GM23338 (cell line): Measurements from ENCODE around the gene DCAF6. TPM values are rescaled to one million over a fixed set of nuclear protein-coding genes. Genes with fewer than 3 reads are reported as not detected.

Source experiments
- ATAC-seq: fragments of 200-7000 bp; cut with Tn5 transposase; 3 replicates; pipeline ENCODE4 v1.9.1; 2020
- DNase-seq: peaks from one replicate; pipeline ENCODE4 v3.0.0-alpha.2; 2015; ENCODE audit warnings: low spot score
- H2AFZ ChIP-seq: fragments of 200-600 bp; sonication (generic); 2 replicates; pipeline ENCODE4 v1.8.0; 2016; ENCODE audit warnings: antibody characterized with exemption, mild to moderate bottlenecking, moderate library complexity
- H3F3A ChIP-seq: fragments of 200-600 bp; sonication (generic); replicated peaks from 2 replicates; pipeline ENCODE4 v1.8.0; 2017; ENCODE audit warnings: antibody characterized with exemption, mixed run types, low read depth
- H3K27ac ChIP-seq: fragments of 200-600 bp; sonication (generic); 2 replicates; pipeline ENCODE4 v1.6.1; 2016; ENCODE audit warnings: low read depth
- H3K27me3 ChIP-seq: fragments of 200-600 bp; sonication (generic); 2 replicates; pipeline ENCODE4 v1.8.0; 2016; ENCODE audit warnings: mild to moderate bottlenecking, mixed run types, moderate library complexity; ENCODE audit not compliant: insufficient read depth
- H3K36me3 ChIP-seq: fragments of 200-600 bp; sonication (generic); 2 replicates; pipeline ENCODE4 v1.8.0; 2016; ENCODE audit warnings: mild to moderate bottlenecking; ENCODE audit not compliant: insufficient read depth
- H3K4me1 ChIP-seq: fragments of 200-600 bp; sonication (generic); 2 replicates; pipeline ENCODE4 v1.8.0; 2016; ENCODE audit warnings: mild to moderate bottlenecking, moderate library complexity; ENCODE audit not compliant: insufficient read depth
- H3K4me2 ChIP-seq: fragments of 200-600 bp; sonication (generic); 2 replicates; pipeline ENCODE4 v1.7.1; 2017; ENCODE audit warnings: mixed run types
- H3K4me3 ChIP-seq: fragments of 200-600 bp; sonication (generic); 2 replicates; pipeline ENCODE4 v1.6.1; 2016; ENCODE audit warnings: mixed run types
- H3K79me2 ChIP-seq: fragments of 200-600 bp; sonication (generic); replicated peaks from 2 replicates; pipeline ENCODE4 v1.8.0; 2017; ENCODE audit warnings: mild to moderate bottlenecking; ENCODE audit not compliant: insufficient read depth
- H3K9me2 ChIP-seq: fragments of 200-600 bp; sonication (generic); 2 replicates; pipeline ENCODE4 v1.8.0; 2017; ENCODE audit not compliant: insufficient read depth
- H4K20me1 ChIP-seq: fragments of 200-600 bp; sonication (generic); replicated peaks from 2 replicates; pipeline ENCODE4 v1.8.0; 2017; ENCODE audit warnings: mild to moderate bottlenecking; ENCODE audit not compliant: insufficient read depth
- H3K27ac Mint-ChIP-seq: 2 replicates; pipeline ENCODE4 v1.8.0; 2020; ENCODE audit warnings: inconsistent platforms, mild to moderate bottlenecking, moderate library complexity, mixed read lengths
- H3K27me3 Mint-ChIP-seq: 3 replicates; pipeline ENCODE4 v1.8.0; 2022; ENCODE audit warnings: low read depth, mild to moderate bottlenecking, moderate library complexity, mixed read lengths, inconsistent platforms; ENCODE audit not compliant: insufficient read depth, poor library complexity
- H3K36me3 Mint-ChIP-seq: 3 replicates; pipeline ENCODE4 v1.8.0; 2021; ENCODE audit warnings: low read depth, mild to moderate bottlenecking, inconsistent platforms, moderate library complexity, mixed read lengths
- H3K4me1 Mint-ChIP-seq: 3 replicates; pipeline ENCODE4 v1.8.0; 2020; ENCODE audit warnings: mild to moderate bottlenecking, inconsistent platforms, mixed read lengths
- H3K4me3 Mint-ChIP-seq: 3 replicates; pipeline ENCODE4 v1.8.0; 2021; ENCODE audit warnings: moderate library complexity, mild to moderate bottlenecking, inconsistent platforms, mixed read lengths
- H3K9me3 Mint-ChIP-seq: 3 replicates; pipeline ENCODE4 v1.8.0; 2020; ENCODE audit warnings: moderate library complexity, mild to moderate bottlenecking, inconsistent platforms, mixed read lengths
- CREB1 ChIP-seq: fragments of 250-450 bp; sonication (Bioruptor Pico); IDR thresholded peaks from 2 replicates; pipeline ENCODE4 v1.5.0; 2020; ENCODE audit warnings: low read depth, mild to moderate bottlenecking, moderate library complexity
- EZH2phosphoT487 ChIP-seq: fragments of 200-600 bp; sonication (generic); IDR thresholded peaks from one replicate; pipeline ENCODE4 v1.8.1; 2018; ENCODE audit warnings: antibody characterized with exemption; ENCODE audit not compliant: unreplicated experiment
- JUNB ChIP-seq: IDR thresholded peaks from one replicate; pipeline ENCODE4 v1.6.1; 2016; ENCODE audit warnings: antibody characterized with exemption; ENCODE audit not compliant: unreplicated experiment
- STAT1 ChIP-seq: IDR thresholded peaks from one replicate; pipeline ENCODE4 v1.6.1; 2016; ENCODE audit warnings: antibody characterized with exemption; ENCODE audit not compliant: unreplicated experiment
- ZNF114 ChIP-seq: fragments of 250-450 bp; sonication (Bioruptor Pico); IDR thresholded peaks from 2 replicates; pipeline ENCODE4 v1.5.0; 2020; ENCODE audit warnings: mild to moderate bottlenecking, moderate library complexity
- ZNF331 ChIP-seq: fragments of 250-450 bp; sonication (Bioruptor Pico); IDR thresholded peaks from 2 replicates; pipeline ENCODE4 v1.5.0; 2020; ENCODE audit warnings: low read depth, mild to moderate bottlenecking, moderate library complexity
- polyA plus RNA-seq: library from polyadenylated mRNA; unstranded; fragments of >200 nt; fragmentation: Nextera tagmentation; extraction: Ambion mirVana; gene quantifications from 2 replicates; pipeline ENCODE4 v1.2.1, GENCODE V29; 2016
- total RNA-seq: library from RNA; depleted of rRNA; stranded (reverse); fragments of >200 nt; shearing (Covaris generic); gene quantifications from 2 replicates; pipeline ENCODE4 v1.2.3, GENCODE V29; 2014
- TF ChIP-seq, protein P1 (sequence below), 2 experiments: fragments of 200-600 bp in 1 of 2; sonication (generic) in 1 of 2; conservative IDR thresholded peaks; 2 replicates each; pipeline versions ENCODE4 v1.5.1 to v1.6.1; 2016 to 2017; ENCODE audit warnings: antibody characterized with exemption in 2 of 2, low read depth in 2 of 2, mild to moderate bottlenecking in 2 of 2, moderate library complexity in 1 of 2
- TF ChIP-seq, protein P2 (sequence below): IDR thresholded peaks from 2 replicates; pipeline ENCODE4 v1.6.1; 2016; ENCODE audit warnings: antibody characterized with exemption
- TF ChIP-seq, protein P3 (sequence below): IDR thresholded peaks from one replicate; pipeline ENCODE4 v1.6.1; 2018; ENCODE audit warnings: antibody characterized with exemption; ENCODE audit not compliant: unreplicated experiment

DCAF6 gene
- total and polyA plus RNA-seq, 2 experiments from 2014 or later, result 18.6 to 27.3 TPM

DNA sequence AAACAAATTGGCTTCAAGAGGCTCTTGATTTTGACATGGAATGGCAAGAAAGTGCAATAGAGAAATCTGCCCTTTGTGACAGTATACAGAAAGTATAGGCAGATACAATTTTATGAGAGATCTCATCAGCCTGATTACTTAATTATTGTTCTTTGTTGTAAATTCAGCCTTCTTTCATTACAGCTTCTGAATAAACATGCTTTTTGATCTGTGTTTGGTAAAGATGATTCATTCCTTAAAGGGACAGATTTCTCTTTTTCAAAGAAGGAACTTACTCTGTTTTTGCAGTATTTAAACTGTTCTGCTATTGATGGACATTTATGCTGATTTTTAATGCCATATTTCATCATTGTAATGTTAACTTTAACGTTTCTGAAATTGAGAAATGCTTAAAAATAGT, 14.1 kb downstream of the DCAF6 start:
- H3K4me1 ChIP-seq, result peaks cover 14% of the 10 kb centered on the region; the same call in 1 of the 2 replicates
- H3K27me3 ChIP-seq, result no peaks in the 10 kb centered on the region
- no peak overlapping the region for H3K4me3 Mint-ChIP-seq
- peaks cover 73% of the 10 kb centered on the region for H3K79me2 ChIP-seq
- no peaks in the 10 kb centered on the region for H3K27me3 Mint-ChIP-seq
- TF ChIP-seq ZNF114 (CRISPR knock-in tag) (no peak), CREB1 (CRISPR knock-in tag) (no peak)
- H4K20me1 ChIP-seq, result peaks cover 13% of the 10 kb centered on the region; the same call in 1 of the 2 replicates
- no peak overlapping the region for H3K4me3 ChIP-seq
- ATAC-seq, result no peak
- peaks cover 15% of the 10 kb centered on the region for H3K4me1 Mint-ChIP-seq
- no peaks in the 10 kb centered on the region for H3F3A ChIP-seq
- no peaks in the 10 kb centered on the region for H3K9me3 Mint-ChIP-seq
- DNase-seq, result no peak
- no peak overlapping the region for H2AFZ ChIP-seq
- no peak overlapping the region for H3K27ac ChIP-seq
- no peaks in the 10 kb centered on the region for H3K9me2 ChIP-seq
- H3K27ac Mint-ChIP-seq, result no peak overlapping the region
- no peak overlapping the region for H3K4me2 ChIP-seq
- H3K36me3 Mint-ChIP-seq, result peaks cover 43% of the 10 kb centered on the region
- H3K36me3 ChIP-seq, result peaks cover 14% of the 10 kb centered on the region; the same call in 1 of the 2 replicates

DNA sequence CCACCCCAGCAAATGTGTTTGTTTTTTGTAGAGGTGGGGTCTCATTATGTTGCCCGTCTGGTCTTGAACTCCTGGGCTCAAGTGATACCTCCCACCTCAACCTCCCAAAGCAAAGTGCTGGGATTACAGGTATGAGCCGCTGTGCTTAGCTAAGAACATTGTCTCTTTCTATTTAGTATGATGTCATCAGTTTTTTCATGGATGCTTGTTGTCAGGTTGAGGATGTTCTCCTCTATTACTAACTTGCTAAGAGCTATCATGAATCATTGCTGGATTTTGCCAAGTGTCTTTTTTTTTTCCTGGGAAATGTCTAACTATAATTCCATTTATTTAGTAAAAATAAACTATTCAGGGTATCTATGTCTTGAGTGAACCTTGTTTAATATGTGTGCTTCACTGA, 19.4 kb downstream of the DCAF6 start:
- no peak overlapping the region for H3K27ac Mint-ChIP-seq
- DNase-seq (no peak), ATAC-seq (no peak)
- H3K27ac ChIP-seq, result no peak overlapping the region
- no peak overlapping the region for H2AFZ ChIP-seq
- H3K36me3 Mint-ChIP-seq, result peaks cover 46% of the 10 kb centered on the region
- H3K4me3 Mint-ChIP-seq, result no peak overlapping the region
- no peak overlapping the region for H3K4me3 ChIP-seq
- no peaks in the 10 kb centered on the region for H3K27me3 Mint-ChIP-seq
- no peaks in the 10 kb centered on the region for H3K27me3 ChIP-seq
- H3K4me2 ChIP-seq, result no peak overlapping the region
- H3K79me2 ChIP-seq, result peaks cover 73% of the 10 kb centered on the region
- H3K9me2 ChIP-seq, result no peaks in the 10 kb centered on the region
- H4K20me1 ChIP-seq, result peaks cover 12% of the 10 kb centered on the region; the same call in 1 of the 2 replicates
- H3K9me3 Mint-ChIP-seq, result no peaks in the 10 kb centered on the region
- peaks cover 14% of the 10 kb centered on the region; the same call in 1 of the 2 replicates for H3K36me3 ChIP-seq
- H3F3A ChIP-seq, result no peaks in the 10 kb centered on the region
- H3K4me1 Mint-ChIP-seq, result no peaks in the 10 kb centered on the region
- TF ChIP-seq STAT1, result no peak
- TF ChIP-seq, protein P1, sequence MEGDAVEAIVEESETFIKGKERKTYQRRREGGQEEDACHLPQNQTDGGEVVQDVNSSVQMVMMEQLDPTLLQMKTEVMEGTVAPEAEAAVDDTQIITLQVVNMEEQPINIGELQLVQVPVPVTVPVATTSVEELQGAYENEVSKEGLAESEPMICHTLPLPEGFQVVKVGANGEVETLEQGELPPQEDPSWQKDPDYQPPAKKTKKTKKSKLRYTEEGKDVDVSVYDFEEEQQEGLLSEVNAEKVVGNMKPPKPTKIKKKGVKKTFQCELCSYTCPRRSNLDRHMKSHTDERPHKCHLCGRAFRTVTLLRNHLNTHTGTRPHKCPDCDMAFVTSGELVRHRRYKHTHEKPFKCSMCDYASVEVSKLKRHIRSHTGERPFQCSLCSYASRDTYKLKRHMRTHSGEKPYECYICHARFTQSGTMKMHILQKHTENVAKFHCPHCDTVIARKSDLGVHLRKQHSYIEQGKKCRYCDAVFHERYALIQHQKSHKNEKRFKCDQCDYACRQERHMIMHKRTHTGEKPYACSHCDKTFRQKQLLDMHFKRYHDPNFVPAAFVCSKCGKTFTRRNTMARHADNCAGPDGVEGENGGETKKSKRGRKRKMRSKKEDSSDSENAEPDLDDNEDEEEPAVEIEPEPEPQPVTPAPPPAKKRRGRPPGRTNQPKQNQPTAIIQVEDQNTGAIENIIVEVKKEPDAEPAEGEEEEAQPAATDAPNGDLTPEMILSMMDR (conservative IDR thresholded peaks at IDR 0.05; ENCODE audit: low read depth in 2 of 2), result no peak
- no peak for TF ChIP-seq ZNF114 (CRISPR knock-in tag)
- no peaks in the 10 kb centered on the region for H3K4me1 ChIP-seq

DNA sequence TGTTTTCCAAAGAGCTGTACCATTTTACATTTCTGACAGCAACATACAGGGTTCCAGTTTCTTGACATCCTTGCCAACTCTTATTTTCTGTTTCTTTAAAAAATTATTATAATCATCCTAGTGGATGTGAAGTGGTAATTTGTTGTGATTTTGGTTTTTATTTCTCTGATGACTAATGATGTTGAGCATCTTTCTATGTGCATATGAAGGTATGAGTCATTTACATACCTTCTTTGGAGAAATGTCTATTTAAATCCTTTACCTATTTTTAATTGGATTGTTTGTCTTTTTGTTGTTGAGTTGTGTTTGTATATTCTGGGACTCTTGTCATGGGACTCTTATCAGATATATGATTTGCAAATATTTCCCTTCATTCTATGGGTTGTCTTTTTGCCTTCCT, 21.2 kb downstream of the DCAF6 start:
- H4K20me1 ChIP-seq, result peaks cover 12% of the 10 kb centered on the region; the same call in 1 of the 2 replicates
- H3K36me3 Mint-ChIP-seq, result peaks cover 33% of the 10 kb centered on the region
- H2AFZ ChIP-seq, result no peak overlapping the region
- no peak overlapping the region for H3K27ac Mint-ChIP-seq
- H3K27ac ChIP-seq, result no peak overlapping the region
- no peak overlapping the region for H3K4me3 Mint-ChIP-seq
- no peak overlapping the region for H3K4me2 ChIP-seq
- H3K79me2 ChIP-seq, result peaks cover 82% of the 10 kb centered on the region
- H3K4me1 Mint-ChIP-seq, result no peaks in the 10 kb centered on the region
- H3K4me3 ChIP-seq, result no peak overlapping the region
- H3K36me3 ChIP-seq, result peaks cover 7% of the 10 kb centered on the region; the same call in 1 of the 2 replicates
- DNase-seq (no peak), ATAC-seq (no peak)
- no peaks in the 10 kb centered on the region for H3K27me3 Mint-ChIP-seq
- no peaks in the 10 kb centered on the region for H3F3A ChIP-seq
- no peaks in the 10 kb centered on the region; the same call in 2 of the 3 replicates for H3K9me3 Mint-ChIP-seq
- no peaks in the 10 kb centered on the region for H3K4me1 ChIP-seq
- no peaks in the 10 kb centered on the region for H3K27me3 ChIP-seq
- H3K9me2 ChIP-seq, result no peaks in the 10 kb centered on the region
- no peak for TF ChIP-seq EZH2phosphoT487
- TF ChIP-seq ZNF331 (CRISPR knock-in tag), result no peak
- TF ChIP-seq JUNB, result no peak
- no peak for TF ChIP-seq CREB1 (CRISPR knock-in tag)
- no peak for TF ChIP-seq STAT1
- TF ChIP-seq, protein P2, sequence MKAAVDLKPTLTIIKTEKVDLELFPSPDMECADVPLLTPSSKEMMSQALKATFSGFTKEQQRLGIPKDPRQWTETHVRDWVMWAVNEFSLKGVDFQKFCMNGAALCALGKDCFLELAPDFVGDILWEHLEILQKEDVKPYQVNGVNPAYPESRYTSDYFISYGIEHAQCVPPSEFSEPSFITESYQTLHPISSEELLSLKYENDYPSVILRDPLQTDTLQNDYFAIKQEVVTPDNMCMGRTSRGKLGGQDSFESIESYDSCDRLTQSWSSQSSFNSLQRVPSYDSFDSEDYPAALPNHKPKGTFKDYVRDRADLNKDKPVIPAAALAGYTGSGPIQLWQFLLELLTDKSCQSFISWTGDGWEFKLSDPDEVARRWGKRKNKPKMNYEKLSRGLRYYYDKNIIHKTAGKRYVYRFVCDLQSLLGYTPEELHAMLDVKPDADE, result no peak
- TF ChIP-seq, protein P3, sequence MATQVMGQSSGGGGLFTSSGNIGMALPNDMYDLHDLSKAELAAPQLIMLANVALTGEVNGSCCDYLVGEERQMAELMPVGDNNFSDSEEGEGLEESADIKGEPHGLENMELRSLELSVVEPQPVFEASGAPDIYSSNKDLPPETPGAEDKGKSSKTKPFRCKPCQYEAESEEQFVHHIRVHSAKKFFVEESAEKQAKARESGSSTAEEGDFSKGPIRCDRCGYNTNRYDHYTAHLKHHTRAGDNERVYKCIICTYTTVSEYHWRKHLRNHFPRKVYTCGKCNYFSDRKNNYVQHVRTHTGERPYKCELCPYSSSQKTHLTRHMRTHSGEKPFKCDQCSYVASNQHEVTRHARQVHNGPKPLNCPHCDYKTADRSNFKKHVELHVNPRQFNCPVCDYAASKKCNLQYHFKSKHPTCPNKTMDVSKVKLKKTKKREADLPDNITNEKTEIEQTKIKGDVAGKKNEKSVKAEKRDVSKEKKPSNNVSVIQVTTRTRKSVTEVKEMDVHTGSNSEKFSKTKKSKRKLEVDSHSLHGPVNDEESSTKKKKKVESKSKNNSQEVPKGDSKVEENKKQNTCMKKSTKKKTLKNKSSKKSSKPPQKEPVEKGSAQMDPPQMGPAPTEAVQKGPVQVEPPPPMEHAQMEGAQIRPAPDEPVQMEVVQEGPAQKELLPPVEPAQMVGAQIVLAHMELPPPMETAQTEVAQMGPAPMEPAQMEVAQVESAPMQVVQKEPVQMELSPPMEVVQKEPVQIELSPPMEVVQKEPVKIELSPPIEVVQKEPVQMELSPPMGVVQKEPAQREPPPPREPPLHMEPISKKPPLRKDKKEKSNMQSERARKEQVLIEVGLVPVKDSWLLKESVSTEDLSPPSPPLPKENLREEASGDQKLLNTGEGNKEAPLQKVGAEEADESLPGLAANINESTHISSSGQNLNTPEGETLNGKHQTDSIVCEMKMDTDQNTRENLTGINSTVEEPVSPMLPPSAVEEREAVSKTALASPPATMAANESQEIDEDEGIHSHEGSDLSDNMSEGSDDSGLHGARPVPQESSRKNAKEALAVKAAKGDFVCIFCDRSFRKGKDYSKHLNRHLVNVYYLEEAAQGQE, result no peak
